Sigmoid colon (tissue), 7 donors: ENCODE data around the gene PTPRE. TPM values are rescaled to one million over a fixed set of nuclear protein-coding genes. Genes with fewer than 3 reads are reported as not detected.

ENCODE experiments used
- DNase-seq: peaks from one replicate; pipeline ENCODE4 v3.0.0-alpha.2; 2019
- H3K27ac ChIP-seq, 4 donors: fragments of 200-600 bp; sonication (generic); one replicate each; pipeline ENCODE4 v1.5.1; 2016 to 2019; ENCODE audit warnings: mild to moderate bottlenecking in 1 of 4
- H3K27me3 ChIP-seq, 3 donors: fragments of 200-600 bp; sonication (generic); one replicate each; pipeline ENCODE4 v1.5.1; 2019; ENCODE audit warnings: mild to moderate bottlenecking in 1 of 3
- H3K36me3 ChIP-seq, 4 donors: fragments of 200-600 bp; sonication (generic); one replicate each; pipeline ENCODE4 v1.5.1; 2016 to 2019
- H3K4me1 ChIP-seq, 4 donors: fragments of 200-600 bp; sonication (generic); one replicate each; pipeline ENCODE4 v1.5.1; 2017 to 2019
- H3K4me3 ChIP-seq, 4 donors: fragments of 200-600 bp; sonication (generic); one replicate each; pipeline ENCODE4 v1.5.1; 2017 to 2019; ENCODE audit warnings: mild to moderate bottlenecking in 2 of 4, moderate library complexity in 1 of 4
- H3K9me3 ChIP-seq, 4 donors: fragments of 200-600 bp in 3 of 4; sonication (generic) in 3 of 4; one replicate each; pipeline versions ENCODE4 v1.5.1 to v1.6.1; 2013 to 2019
- CTCF ChIP-seq, 4 experiments: fragments of 450-650 bp in 3 of 4; fragments of 200-600 bp in 1 of 4; IDR thresholded peaks; one replicate each; pipeline ENCODE4 v1.5.1; 2016 to 2019; ENCODE audit warnings: antibody characterized with exemption in 4 of 4, mild to moderate bottlenecking in 3 of 4, moderate library complexity in 2 of 4
- EP300 ChIP-seq, 4 donors: sonication (generic); formaldehyde crosslinking; IDR thresholded peaks; one replicate each; pipeline ENCODE4 v1.6.1; 2017; ENCODE audit warnings: antibody characterized with exemption in 4 of 4
- POLR2A ChIP-seq, 2 donors: fragments of 450-650 bp; IDR thresholded peaks; one replicate each; pipeline ENCODE4 v1.6.1; 2016; ENCODE audit warnings: antibody characterized with exemption in 2 of 2, mild to moderate bottlenecking in 2 of 2, moderate library complexity in 2 of 2
- POLR2AphosphoS5 ChIP-seq, 4 donors: sonication (generic); formaldehyde crosslinking; IDR thresholded peaks; one replicate each; pipeline ENCODE4 v1.6.1; 2017; ENCODE audit warnings: antibody characterized with exemption in 4 of 4
- WGBS, 2 donors: extraction: QIAGEN DNeasy Blood & Tissue Kit; methylation state at CpG; one replicate each; pipeline ENCODE4 v1.1.7; 2013; 5-methylcytosine and 5-hydroxymethylcytosine counted together
- intact Hi-C: fragments of 100-400 bp; cut with DNase I; formaldehyde crosslinking; loops from one replicate; pipeline ENCODE4 v1.15.1; 2023
- polyA plus RNA-seq, 3 donors: library from polyadenylated mRNA; stranded (reverse); fragments of 200-250 nt; gene quantifications; one replicate each; pipeline ENCODE4 v1.2.3, GENCODE V29; 2013
- total RNA-seq, 4 donors: library from RNA; depleted of rRNA; stranded (reverse); fragments of >200 nt; gene quantifications; one replicate each; pipeline ENCODE4 v1.1.0, GENCODE V29; 2016
- donor health status: healthy with polysubstance abuse.
- donor health status: Bipolar disorder and iron deficiency.
- donor health status: healthy.

PTPRE gene
- total and polyA plus RNA-seq, 7 donors, result 4.2 to 17.9 (median 11.9) TPM

- TF ChIP-seq POLR2AphosphoS5 (IDR thresholded peaks at IDR 0.05), result peak in 1 of 4 donors; percentile 27
- no peak for TF ChIP-seq EP300 (IDR thresholded peaks at IDR 0.05)
- TF ChIP-seq POLR2A (IDR thresholded peaks at IDR 0.05), result no peak
- H3K4me1 ChIP-seq, result no peaks in the 10 kb centered on the region
- H3K36me3 ChIP-seq, result no peaks in the 10 kb centered on the region
- H3K27me3 ChIP-seq, result no peaks in the 10 kb centered on the region
- intact Hi-C loops, result no loop called here
- no peak overlapping the region for H3K4me3 ChIP-seq
- no peaks in the 10 kb centered on the region for H3K9me3 ChIP-seq
- DNase-seq, result no peak
- 29 to 33% methylated on average over 2 of the region's 2 CpGs for WGBS, 2 donors
- H3K27ac ChIP-seq, result peak overlapping the region in 3 of 4 donors; percentile 27 to 48 (median 31)
Measured at GRCh38 chr10:127880557-127880956, 26.3 kb upstream of the PTPRE start.

- no peaks in the 10 kb centered on the region for H3K36me3 ChIP-seq
- no peak for DNase-seq
- H3K4me1 ChIP-seq, result no peaks in the 10 kb centered on the region
- no peaks in the 10 kb centered on the region for H3K9me3 ChIP-seq
- no peaks in the 10 kb centered on the region for H3K27me3 ChIP-seq
- intact Hi-C loops, result no loop called here
- H3K27ac ChIP-seq, result peak overlapping the region; percentile 31 to 48 (median 34)
- H3K4me3 ChIP-seq, result no peak overlapping the region
- 23 to 71% methylated on average over 8 of the region's 8 CpGs for WGBS, 2 donors
- TF ChIP-seq EP300 (IDR thresholded peaks at IDR 0.05) (no peak), POLR2AphosphoS5 (IDR thresholded peaks at IDR 0.05) (no peak), CTCF (IDR thresholded peaks at IDR 0.05) (no peak), POLR2A (IDR thresholded peaks at IDR 0.05) (no peak)
Measured at GRCh38 chr10:127881262-127881661, 25.6 kb upstream of the PTPRE start.

- TF ChIP-seq CTCF (IDR thresholded peaks at IDR 0.05) (no peak), POLR2AphosphoS5 (IDR thresholded peaks at IDR 0.05) (no peak), EP300 (IDR thresholded peaks at IDR 0.05) (no peak), POLR2A (IDR thresholded peaks at IDR 0.05) (no peak)
- no peak overlapping the region for H3K4me3 ChIP-seq
- WGBS, 2 donors, result 75 to 86% methylated on average over 8 of the region's 8 CpGs
- H3K4me1 ChIP-seq, result no peaks in the 10 kb centered on the region
- H3K27ac ChIP-seq, result no peak overlapping the region
- no peaks in the 10 kb centered on the region for H3K27me3 ChIP-seq
- DNase-seq, result no peak
- H3K9me3 ChIP-seq, result no peaks in the 10 kb centered on the region
- intact Hi-C loops, result no loop called here
- H3K36me3 ChIP-seq, result no peaks in the 10 kb centered on the region
Measured at GRCh38 chr10:127882391-127882790, 24.5 kb upstream of the PTPRE start.

GRCh38 chr10:127882801-127883459 is 24.0 kb upstream of the PTPRE start:
- TF ChIP-seq CTCF (IDR thresholded peaks at IDR 0.05), result no peak
- no peak for TF ChIP-seq EP300 (IDR thresholded peaks at IDR 0.05)
- TF ChIP-seq POLR2AphosphoS5 (IDR thresholded peaks at IDR 0.05), result no peak
- TF ChIP-seq POLR2A (IDR thresholded peaks at IDR 0.05), result no peak
- Histone ChIP-seq H3K9me3 (no peaks in the 10 kb centered on the region), H3K4me3 (no peak overlapping the region), H3K27ac (no peak overlapping the region), H3K36me3 (no peaks in the 10 kb centered on the region), H3K27me3 (no peaks in the 10 kb centered on the region), H3K4me1 (no peaks in the 10 kb centered on the region)
- intact Hi-C loops, result no loop called here
- 49 to 79% methylated on average over 4 of the region's 4 CpGs for WGBS, 2 donors
- no peak for DNase-seq

- no peaks in the 10 kb centered on the region for H3K9me3 ChIP-seq
- no peaks in the 10 kb centered on the region for H3K36me3 ChIP-seq
- intact Hi-C loops, result no loop called here
- H3K27ac ChIP-seq, result no peak overlapping the region
- no peak for TF ChIP-seq POLR2A (IDR thresholded peaks at IDR 0.05)
- no peak for TF ChIP-seq EP300 (IDR thresholded peaks at IDR 0.05)
- TF ChIP-seq POLR2AphosphoS5 (IDR thresholded peaks at IDR 0.05), result no peak
- TF ChIP-seq CTCF (IDR thresholded peaks at IDR 0.05), result no peak
- no peaks in the 10 kb centered on the region for H3K4me1 ChIP-seq
- no peak for DNase-seq
- WGBS, 2 donors, result 86 to 88% methylated on average over 10 of the region's 10 CpGs
- no peak overlapping the region for H3K4me3 ChIP-seq
- no peaks in the 10 kb centered on the region for H3K27me3 ChIP-seq
Measured at GRCh38 chr10:127883516-127883915, 23.4 kb upstream of the PTPRE start.
